Measurements from ENCODE around the gene EPHB1.

DNA sequence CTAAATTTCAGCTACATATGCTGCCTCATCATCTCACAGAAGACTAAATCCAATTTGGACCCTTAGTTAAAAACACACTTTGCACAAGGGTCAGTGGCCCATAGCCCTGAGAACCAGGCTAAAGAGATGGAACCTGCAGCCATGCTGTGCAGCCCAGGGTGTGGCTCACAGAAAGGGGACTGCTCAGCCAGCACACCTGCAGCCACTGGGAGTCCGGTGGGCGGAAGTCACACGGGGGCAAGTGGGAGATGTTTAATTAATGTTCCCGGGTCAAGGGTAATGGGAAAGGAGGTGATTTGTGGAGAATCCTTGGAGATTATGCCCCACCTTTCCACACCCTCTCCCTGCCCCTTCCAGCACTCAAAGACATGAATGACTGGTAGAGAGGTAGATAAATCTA lies 467.4 kb downstream of the EPHB1 start:
- TF ChIP-seq GATA2 (IDR thresholded peaks at IDR 0.05; ENCODE audit: low read depth, low read length) = no peak
- no peak for TF ChIP-seq GATA3 (IDR thresholded peaks at IDR 0.05; ENCODE audit: low read depth, low read length)

Data from SH-SY5Y (cell line).